ENCODE measurements around the gene TSN.
"Not testable (repeated sequence)": the region's sequence is repeated elsewhere in the genome, so short reads cannot be mapped to it uniquely, and the experiment has no call there.

TSN gene

DNA sequence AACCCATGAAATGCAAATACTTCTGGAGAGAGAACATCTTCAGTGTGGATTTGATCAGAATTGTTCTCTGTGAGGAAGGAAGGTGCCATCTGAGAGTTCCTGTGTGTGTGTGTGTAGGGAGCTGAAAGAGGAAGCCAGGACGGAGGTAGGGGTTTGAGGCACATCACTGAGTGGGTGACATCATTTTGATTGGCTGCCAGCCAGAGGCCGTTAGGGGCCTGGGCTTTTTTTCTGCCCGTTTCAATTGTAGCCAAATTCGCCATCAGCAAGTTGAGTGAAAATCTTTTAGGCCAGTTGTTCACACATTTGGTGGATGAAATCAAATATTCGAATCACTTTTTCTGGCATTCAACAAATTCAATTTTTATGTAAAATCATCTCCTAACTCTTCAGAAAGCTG, 48.9 kb downstream of the TSN start:
- DNase-seq = peak; percentile 86 to 87

DNA sequence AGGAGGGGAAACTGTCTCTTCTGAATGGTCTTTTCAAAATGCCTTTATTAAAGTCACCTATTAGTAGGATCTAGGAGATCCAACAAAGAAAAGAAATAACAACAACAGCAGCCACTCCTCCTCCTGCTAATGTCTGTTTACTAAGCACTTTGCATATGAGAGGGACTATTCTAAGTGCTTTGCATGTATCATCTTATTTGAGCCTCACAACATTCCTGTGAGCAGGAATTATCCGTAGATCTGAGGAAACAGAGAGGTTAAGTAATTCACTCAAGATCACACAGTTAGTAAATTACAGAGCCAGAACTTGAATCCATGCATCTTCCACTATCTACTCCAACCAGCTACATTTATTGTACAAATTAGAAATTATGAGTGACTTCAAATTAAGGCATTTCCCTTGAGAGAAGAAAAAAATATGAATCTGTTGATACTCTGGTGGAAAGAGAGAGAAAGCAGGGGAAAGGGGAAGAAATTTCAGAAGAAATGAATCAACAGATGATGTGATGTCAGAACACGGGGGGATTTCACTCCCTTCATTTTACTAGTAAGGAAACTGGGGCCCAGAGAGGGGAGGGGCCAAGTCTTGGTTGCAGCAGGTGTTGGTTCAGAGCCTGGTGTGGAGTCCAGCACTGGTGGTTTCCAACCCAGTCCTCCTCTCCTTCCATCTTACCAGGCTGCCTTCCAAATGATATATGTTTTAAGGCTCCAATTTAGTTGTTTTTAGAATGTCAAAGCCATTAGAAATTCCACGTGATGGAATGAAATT, 49.7 kb downstream of the TSN start:
- DNase-seq = no peak

DNA sequence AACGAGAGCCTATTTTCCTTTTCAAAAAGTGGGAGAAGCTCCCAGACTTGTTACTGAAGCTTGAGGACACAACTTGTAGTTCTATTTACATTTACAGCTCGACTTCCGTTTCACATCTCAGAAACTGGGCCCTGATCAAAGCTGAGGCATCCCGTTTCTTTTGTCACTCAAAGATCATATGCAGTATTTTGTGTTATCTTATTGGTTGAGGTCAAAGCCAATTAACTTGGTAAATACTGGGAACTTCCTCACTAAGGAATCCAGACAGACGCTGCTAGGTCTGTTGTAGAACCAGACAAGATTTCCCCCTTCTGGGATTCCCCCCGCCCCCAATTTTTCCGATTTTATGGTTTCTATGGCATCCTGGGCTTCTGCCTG, 50.3 kb downstream of the TSN start:
- no peak for DNase-seq

DNA sequence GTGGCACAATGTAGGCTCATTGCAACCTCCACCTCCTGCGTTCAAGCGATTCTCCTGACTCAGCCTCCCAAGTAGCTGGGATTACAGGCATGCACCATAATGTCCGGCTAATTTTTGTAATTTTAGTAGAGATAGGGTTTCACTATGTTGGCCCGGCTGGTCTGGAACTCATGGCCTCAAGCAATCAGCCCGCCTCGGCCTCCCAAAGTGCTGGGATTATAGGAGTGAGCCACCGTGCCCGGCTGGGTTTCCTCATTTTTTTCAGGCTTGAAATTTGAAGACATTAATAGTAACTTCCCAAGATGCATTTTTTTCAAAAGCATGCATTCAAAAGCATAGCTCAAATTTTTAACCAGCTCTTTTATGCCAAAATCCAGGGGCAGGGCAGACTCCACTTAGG, 52.3 kb downstream of the TSN start:
- DNase-seq = not testable (repeated sequence)

- peak in 1 of 2 experiments; percentile 16 for DNase-seq
Measured at GRCh38 chr2:121809607-121810006, 54.2 kb downstream of the TSN start.

DNA sequence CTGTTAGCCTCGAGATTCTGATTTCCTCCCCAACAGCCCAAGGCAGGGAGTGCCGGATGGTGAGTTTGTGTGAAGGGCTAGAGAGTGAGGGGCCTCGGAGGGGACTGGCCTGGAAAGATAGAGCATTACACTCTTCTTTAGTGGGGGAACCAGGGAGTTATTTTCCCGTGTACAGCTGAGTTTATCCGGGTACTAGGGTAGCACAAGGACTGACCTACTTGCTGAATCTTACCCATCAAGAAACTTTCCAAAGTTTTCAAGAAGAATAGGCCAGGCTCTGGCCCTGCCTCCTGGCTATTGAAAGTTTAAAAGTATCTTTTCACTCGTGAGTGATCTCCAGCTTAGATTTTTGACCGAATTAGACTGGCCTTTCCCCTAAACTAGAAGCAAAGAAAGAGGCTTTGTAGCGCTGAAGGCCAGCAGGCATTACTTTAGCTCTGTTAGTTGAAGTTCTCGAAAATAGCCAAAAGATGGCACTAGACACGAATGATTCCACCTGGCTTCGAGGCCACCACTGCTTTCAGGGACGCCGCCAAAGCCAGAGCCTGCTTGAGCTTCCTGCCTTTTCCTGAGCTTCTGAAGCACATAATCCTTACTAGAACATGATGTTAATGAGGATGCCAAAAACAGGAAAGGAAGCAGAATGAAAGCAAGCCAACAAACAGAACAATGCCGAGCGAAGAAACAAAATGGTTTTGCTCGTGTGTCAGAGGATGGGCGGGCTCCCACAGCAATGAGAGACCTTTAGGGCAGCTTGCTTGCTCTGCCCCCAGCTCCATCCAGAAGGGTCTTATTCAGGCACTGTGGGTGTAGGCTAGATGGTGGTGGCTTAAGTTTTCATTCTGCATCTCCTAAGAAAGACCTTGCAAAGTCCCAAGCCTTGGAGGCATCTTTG, 55.8 kb downstream of the TSN start:
- DNase-seq = peak; percentile 78 to 83

GRCh38 chr2:121813083-121813482, 57.6 kb downstream of the TSN start:
- not testable (repeated sequence) for DNase-seq

GRCh38 chr2:121815216-121815615, 59.8 kb downstream of the TSN start:
- DNase-seq = no peak

DNA sequence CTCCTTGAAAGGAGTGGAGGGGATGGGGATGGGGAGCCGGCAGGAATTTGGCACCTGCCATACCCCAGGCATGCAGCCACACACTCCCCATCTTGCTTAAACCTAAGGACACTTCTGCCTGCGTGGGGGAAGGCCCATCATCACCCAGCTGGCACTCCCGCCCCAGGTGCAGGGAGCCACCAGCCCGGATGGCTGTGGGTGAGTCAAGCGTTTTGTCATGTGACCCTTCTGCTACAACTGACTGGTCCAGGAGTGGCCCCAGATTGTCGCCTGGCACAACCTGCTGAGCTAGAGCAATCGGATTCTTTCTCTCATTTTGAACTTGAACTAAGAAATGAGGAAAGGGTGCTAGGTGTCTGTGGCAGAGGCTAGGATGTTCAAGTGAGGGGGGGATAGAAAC, 61.3 kb downstream of the TSN start:
- DNase-seq = peak in 1 of 2 experiments; percentile 23

GRCh38 chr2:121817304-121817703, 61.9 kb downstream of the TSN start:
- not testable (repeated sequence) for DNase-seq
